Measurements from ENCODE around the gene SIVA1.

- TF ChIP-seq GATA2 (IDR thresholded peaks at IDR 0.05; ENCODE audit: low read depth, low read length) (no peak), GATA3 (IDR thresholded peaks at IDR 0.05; ENCODE audit: low read depth, low read length) (no peak)
These were observed 14.6 kb downstream of the SIVA1 start for GRCh38 chr14:104767634-104767918.

Measured in SH-SY5Y (cell line).